HEK293 (cell line): Measurements from ENCODE around the gene MAU2.

Experiments used
- SALL2 ChIP-seq: fragments of 450-650 bp; formaldehyde crosslinking; IDR thresholded peaks from 2 replicates; pipeline ENCODE4 v1.5.0; 2017; ENCODE audit warnings: missing biosample characterization, mild to moderate bottlenecking, missing genetic modification characterization, borderline replicate concordance
- TCF7L2 ChIP-seq: IDR thresholded peaks from 2 replicates; pipeline ENCODE4 v1.6.1; 2011; ENCODE audit warnings: low read depth, mild to moderate bottlenecking, inconsistent platforms, low read length, moderate library complexity, borderline replicate concordance
- ZBTB7A ChIP-seq: fragments of 450-650 bp; formaldehyde crosslinking; IDR thresholded peaks from 2 replicates; pipeline ENCODE4 v1.5.1; 2016; ENCODE audit warnings: low read depth, missing biosample characterization, missing genetic modification characterization
- ZNF10 ChIP-seq: fragments of 450-650 bp; formaldehyde crosslinking; IDR thresholded peaks from 2 replicates; pipeline ENCODE4 v1.5.1; 2017; ENCODE audit warnings: missing biosample characterization, missing genetic modification characterization
- ZNF133 ChIP-seq: fragments of 450-650 bp; formaldehyde crosslinking; IDR thresholded peaks from 2 replicates; pipeline ENCODE4 v1.5.1; 2016; ENCODE audit warnings: missing biosample characterization, missing genetic modification characterization
- ZNF292 ChIP-seq: fragments of 450-650 bp; formaldehyde crosslinking; IDR thresholded peaks from 2 replicates; pipeline ENCODE4 v1.5.1; 2016; ENCODE audit warnings: low read depth, missing biosample characterization, missing genetic modification characterization, borderline replicate concordance
- ZNF341 ChIP-seq: fragments of 450-650 bp; formaldehyde crosslinking; IDR thresholded peaks from 2 replicates; pipeline ENCODE4; 2016; ENCODE audit warnings: low read depth, missing biosample characterization, missing genetic modification characterization
- ZNF660 ChIP-seq: fragments of 450-650 bp; IDR thresholded peaks from 2 replicates; pipeline ENCODE4 v1.5.1; 2018; ENCODE audit warnings: missing biosample characterization, mild to moderate bottlenecking, missing genetic modification characterization
- TF ChIP-seq, protein P1 (sequence below): IDR thresholded peaks from 2 replicates; pipeline ENCODE4 v1.6.1; 2011; ENCODE audit warnings: mild to moderate bottlenecking, low read depth, low read length, borderline replicate concordance
- TF ChIP-seq, protein P2 (sequence below): fragments of 450-650 bp; formaldehyde crosslinking; IDR thresholded peaks from 2 replicates; pipeline ENCODE4 v1.5.1; 2016; ENCODE audit warnings: missing biosample characterization, missing genetic modification characterization
- TF ChIP-seq, protein P3 (sequence below): fragments of 450-650 bp; formaldehyde crosslinking; IDR thresholded peaks from 2 replicates; pipeline ENCODE4 v1.5.1; 2016; ENCODE audit warnings: missing biosample characterization, missing genetic modification characterization
- TF ChIP-seq, protein P4 (sequence below): fragments of 450-650 bp; formaldehyde crosslinking; IDR thresholded peaks from 2 replicates; pipeline ENCODE4 v1.5.1; 2016; ENCODE audit warnings: missing biosample characterization, missing genetic modification characterization
- TF ChIP-seq, protein P5 (sequence below): fragments of 450-650 bp; formaldehyde crosslinking; IDR thresholded peaks from 2 replicates; pipeline ENCODE4 v1.5.1; 2016; ENCODE audit warnings: missing biosample characterization, missing genetic modification characterization
- TF ChIP-seq, protein P6 (sequence below): fragments of 450-650 bp; formaldehyde crosslinking; IDR thresholded peaks from 2 replicates; pipeline ENCODE4 v1.5.1; 2017; ENCODE audit warnings: missing biosample characterization, missing genetic modification characterization

DNA sequence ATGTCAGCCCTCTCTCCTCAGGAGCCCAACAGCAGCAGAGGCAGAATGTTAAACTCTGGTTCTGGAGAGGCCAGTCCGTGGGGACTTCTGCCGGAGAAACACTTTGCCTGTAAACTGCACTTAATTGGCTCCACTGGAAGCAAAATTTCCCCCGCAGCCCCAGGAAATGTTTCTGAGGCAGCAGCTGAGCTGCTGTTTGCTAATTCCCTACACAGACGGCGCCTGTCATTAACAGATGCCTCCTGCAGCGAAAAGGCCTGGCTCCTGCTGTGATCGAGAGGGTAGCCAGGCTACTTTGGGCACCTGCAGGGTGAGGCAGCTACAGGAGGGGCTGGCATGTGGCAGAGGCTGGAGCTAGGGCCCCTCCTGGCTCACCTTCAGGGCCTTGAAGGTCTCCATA, 42.3 kb upstream of the MAU2 start:
- TF ChIP-seq ZNF292 (tag by site-specific recombination) (no peak), ZNF133 (tag by site-specific recombination) (no peak), ZBTB7A (tag by site-specific recombination) (no peak), TCF7L2 (no peak), ZNF660 (tag by site-specific recombination) (no peak), ZNF341 (no peak), ZNF10 (tag by site-specific recombination) (no peak), SALL2 (tag by site-specific recombination) (no peak)
- TF ChIP-seq, protein P1, sequence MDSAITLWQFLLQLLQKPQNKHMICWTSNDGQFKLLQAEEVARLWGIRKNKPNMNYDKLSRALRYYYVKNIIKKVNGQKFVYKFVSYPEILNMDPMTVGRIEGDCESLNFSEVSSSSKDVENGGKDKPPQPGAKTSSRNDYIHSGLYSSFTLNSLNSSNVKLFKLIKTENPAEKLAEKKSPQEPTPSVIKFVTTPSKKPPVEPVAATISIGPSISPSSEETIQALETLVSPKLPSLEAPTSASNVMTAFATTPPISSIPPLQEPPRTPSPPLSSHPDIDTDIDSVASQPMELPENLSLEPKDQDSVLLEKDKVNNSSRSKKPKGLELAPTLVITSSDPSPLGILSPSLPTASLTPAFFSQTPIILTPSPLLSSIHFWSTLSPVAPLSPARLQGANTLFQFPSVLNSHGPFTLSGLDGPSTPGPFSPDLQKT = no peak
- TF ChIP-seq, protein P2, sequence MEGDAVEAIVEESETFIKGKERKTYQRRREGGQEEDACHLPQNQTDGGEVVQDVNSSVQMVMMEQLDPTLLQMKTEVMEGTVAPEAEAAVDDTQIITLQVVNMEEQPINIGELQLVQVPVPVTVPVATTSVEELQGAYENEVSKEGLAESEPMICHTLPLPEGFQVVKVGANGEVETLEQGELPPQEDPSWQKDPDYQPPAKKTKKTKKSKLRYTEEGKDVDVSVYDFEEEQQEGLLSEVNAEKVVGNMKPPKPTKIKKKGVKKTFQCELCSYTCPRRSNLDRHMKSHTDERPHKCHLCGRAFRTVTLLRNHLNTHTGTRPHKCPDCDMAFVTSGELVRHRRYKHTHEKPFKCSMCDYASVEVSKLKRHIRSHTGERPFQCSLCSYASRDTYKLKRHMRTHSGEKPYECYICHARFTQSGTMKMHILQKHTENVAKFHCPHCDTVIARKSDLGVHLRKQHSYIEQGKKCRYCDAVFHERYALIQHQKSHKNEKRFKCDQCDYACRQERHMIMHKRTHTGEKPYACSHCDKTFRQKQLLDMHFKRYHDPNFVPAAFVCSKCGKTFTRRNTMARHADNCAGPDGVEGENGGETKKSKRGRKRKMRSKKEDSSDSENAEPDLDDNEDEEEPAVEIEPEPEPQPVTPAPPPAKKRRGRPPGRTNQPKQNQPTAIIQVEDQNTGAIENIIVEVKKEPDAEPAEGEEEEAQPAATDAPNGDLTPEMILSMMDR = no peak
- TF ChIP-seq, protein P3, sequence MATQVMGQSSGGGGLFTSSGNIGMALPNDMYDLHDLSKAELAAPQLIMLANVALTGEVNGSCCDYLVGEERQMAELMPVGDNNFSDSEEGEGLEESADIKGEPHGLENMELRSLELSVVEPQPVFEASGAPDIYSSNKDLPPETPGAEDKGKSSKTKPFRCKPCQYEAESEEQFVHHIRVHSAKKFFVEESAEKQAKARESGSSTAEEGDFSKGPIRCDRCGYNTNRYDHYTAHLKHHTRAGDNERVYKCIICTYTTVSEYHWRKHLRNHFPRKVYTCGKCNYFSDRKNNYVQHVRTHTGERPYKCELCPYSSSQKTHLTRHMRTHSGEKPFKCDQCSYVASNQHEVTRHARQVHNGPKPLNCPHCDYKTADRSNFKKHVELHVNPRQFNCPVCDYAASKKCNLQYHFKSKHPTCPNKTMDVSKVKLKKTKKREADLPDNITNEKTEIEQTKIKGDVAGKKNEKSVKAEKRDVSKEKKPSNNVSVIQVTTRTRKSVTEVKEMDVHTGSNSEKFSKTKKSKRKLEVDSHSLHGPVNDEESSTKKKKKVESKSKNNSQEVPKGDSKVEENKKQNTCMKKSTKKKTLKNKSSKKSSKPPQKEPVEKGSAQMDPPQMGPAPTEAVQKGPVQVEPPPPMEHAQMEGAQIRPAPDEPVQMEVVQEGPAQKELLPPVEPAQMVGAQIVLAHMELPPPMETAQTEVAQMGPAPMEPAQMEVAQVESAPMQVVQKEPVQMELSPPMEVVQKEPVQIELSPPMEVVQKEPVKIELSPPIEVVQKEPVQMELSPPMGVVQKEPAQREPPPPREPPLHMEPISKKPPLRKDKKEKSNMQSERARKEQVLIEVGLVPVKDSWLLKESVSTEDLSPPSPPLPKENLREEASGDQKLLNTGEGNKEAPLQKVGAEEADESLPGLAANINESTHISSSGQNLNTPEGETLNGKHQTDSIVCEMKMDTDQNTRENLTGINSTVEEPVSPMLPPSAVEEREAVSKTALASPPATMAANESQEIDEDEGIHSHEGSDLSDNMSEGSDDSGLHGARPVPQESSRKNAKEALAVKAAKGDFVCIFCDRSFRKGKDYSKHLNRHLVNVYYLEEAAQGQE (tag by site-specific recombination) = no peak
- TF ChIP-seq, protein P4, sequence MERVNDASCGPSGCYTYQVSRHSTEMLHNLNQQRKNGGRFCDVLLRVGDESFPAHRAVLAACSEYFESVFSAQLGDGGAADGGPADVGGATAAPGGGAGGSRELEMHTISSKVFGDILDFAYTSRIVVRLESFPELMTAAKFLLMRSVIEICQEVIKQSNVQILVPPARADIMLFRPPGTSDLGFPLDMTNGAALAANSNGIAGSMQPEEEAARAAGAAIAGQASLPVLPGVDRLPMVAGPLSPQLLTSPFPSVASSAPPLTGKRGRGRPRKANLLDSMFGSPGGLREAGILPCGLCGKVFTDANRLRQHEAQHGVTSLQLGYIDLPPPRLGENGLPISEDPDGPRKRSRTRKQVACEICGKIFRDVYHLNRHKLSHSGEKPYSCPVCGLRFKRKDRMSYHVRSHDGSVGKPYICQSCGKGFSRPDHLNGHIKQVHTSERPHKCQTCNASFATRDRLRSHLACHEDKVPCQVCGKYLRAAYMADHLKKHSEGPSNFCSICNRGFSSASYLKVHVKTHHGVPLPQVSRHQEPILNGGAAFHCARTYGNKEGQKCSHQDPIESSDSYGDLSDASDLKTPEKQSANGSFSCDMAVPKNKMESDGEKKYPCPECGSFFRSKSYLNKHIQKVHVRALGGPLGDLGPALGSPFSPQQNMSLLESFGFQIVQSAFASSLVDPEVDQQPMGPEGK (tag by site-specific recombination) = no peak
- TF ChIP-seq, protein P5, sequence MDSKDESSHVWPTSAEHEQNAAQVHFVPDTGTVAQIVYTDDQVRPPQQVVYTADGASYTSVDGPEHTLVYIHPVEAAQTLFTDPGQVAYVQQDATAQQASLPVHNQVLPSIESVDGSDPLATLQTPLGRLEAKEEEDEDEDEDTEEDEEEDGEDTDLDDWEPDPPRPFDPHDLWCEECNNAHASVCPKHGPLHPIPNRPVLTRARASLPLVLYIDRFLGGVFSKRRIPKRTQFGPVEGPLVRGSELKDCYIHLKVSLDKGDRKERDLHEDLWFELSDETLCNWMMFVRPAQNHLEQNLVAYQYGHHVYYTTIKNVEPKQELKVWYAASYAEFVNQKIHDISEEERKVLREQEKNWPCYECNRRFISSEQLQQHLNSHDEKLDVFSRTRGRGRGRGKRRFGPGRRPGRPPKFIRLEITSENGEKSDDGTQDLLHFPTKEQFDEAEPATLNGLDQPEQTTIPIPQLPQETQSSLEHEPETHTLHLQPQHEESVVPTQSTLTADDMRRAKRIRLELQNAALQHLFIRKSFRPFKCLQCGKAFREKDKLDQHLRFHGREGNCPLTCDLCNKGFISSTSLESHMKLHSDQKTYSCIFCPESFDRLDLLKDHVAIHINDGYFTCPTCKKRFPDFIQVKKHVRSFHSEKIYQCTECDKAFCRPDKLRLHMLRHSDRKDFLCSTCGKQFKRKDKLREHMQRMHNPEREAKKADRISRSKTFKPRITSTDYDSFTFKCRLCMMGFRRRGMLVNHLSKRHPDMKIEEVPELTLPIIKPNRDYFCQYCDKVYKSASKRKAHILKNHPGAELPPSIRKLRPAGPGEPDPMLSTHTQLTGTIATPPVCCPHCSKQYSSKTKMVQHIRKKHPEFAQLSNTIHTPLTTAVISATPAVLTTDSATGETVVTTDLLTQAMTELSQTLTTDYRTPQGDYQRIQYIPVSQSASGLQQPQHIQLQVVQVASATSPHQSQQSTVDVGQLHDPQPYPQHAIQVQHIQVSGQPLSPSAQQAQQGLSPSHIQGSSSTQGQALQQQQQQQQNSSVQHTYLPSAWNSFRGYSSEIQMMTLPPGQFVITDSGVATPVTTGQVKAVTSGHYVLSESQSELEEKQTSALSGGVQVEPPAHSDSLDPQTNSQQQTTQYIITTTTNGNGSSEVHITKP = no peak
- TF ChIP-seq, protein P6, sequence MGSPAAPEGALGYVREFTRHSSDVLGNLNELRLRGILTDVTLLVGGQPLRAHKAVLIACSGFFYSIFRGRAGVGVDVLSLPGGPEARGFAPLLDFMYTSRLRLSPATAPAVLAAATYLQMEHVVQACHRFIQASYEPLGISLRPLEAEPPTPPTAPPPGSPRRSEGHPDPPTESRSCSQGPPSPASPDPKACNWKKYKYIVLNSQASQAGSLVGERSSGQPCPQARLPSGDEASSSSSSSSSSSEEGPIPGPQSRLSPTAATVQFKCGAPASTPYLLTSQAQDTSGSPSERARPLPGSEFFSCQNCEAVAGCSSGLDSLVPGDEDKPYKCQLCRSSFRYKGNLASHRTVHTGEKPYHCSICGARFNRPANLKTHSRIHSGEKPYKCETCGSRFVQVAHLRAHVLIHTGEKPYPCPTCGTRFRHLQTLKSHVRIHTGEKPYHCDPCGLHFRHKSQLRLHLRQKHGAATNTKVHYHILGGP (tag by site-specific recombination) = no peak
